Keratinocyte (primary cell): ENCODE data around the gene TBC1D9B. TPM values are rescaled to one million over a fixed set of nuclear protein-coding genes. Genes with fewer than 3 reads are reported as not detected.

Source experiments
- DNase-seq: peaks from one replicate; pipeline ENCODE4 v3.0.0-alpha.2; 2011; ENCODE audit warnings: low read depth, missing footprints, low spot score
- FAIRE-seq: peaks from 2 replicates; lab custom pipeline; 2011; peaks lifted over from hg19 to GRCh38; lab: Jason Lieb, UNC
- H2AFZ ChIP-seq: 2 replicates; pipeline ENCODE4 v1.6.0; 2012; ENCODE audit warnings: low read length, control low read depth, inconsistent platforms; ENCODE audit not compliant: control insufficient read depth
- H3K27ac ChIP-seq: 2 replicates; pipeline ENCODE4 v1.5.1; 2011; ENCODE audit warnings: low read length; ENCODE audit not compliant: control insufficient read depth, insufficient read depth
- H3K27me3 ChIP-seq: 3 replicates; pipeline ENCODE4 v1.6.0; 2011; ENCODE audit warnings: low read length; ENCODE audit not compliant: control insufficient read depth, insufficient read depth; ENCODE audit errors: extremely low read depth
- H3K36me3 ChIP-seq, 2 experiments: 2 replicates in 1 of 2; 3 replicates in 1 of 2; pipeline ENCODE4 v1.5.1; 2011; ENCODE audit warnings: low read length in 2 of 2, mild to moderate bottlenecking in 1 of 2; ENCODE audit not compliant: control insufficient read depth in 2 of 2, insufficient read depth in 2 of 2; ENCODE audit errors: extremely low read depth in 1 of 2
- H3K4me1 ChIP-seq: 3 replicates; pipeline ENCODE4 v1.5.1; 2011; ENCODE audit warnings: low read length; ENCODE audit not compliant: control insufficient read depth, insufficient read depth; ENCODE audit errors: extremely low read depth
- H3K4me2 ChIP-seq: 3 replicates; pipeline ENCODE4 v1.6.0; 2011; ENCODE audit warnings: low read depth, low read length; ENCODE audit not compliant: control insufficient read depth, insufficient read depth; ENCODE audit errors: extremely low read depth
- H3K4me3 ChIP-seq, 3 experiments: fragments of 200-600 bp in 1 of 3; sonication (generic) in 1 of 3; 2 replicates in 2 of 3; 3 replicates in 1 of 3; pipeline ENCODE4 v1.5.1; 2011 to 2016; ENCODE audit warnings: low read length in 3 of 3, mild to moderate bottlenecking in 3 of 3, control low read depth in 2 of 3, inconsistent platforms in 1 of 3, low read depth in 1 of 3, mixed read lengths in 1 of 3, mixed run types in 1 of 3, moderate library complexity in 1 of 3; ENCODE audit not compliant: control insufficient read depth in 2 of 3, insufficient read depth in 2 of 3; ENCODE audit errors: extremely low read depth in 1 of 3
- H3K79me2 ChIP-seq: 2 replicates; pipeline ENCODE4 v1.6.0; 2012; ENCODE audit warnings: low read length; ENCODE audit not compliant: control insufficient read depth, insufficient read depth
- H3K9ac ChIP-seq: 3 replicates; pipeline ENCODE4 v1.6.0; 2011; ENCODE audit warnings: low read length; ENCODE audit not compliant: control insufficient read depth, insufficient read depth; ENCODE audit errors: extremely low read depth
- H3K9me1 ChIP-seq: 3 replicates; pipeline ENCODE4 v1.6.0; 2011; ENCODE audit warnings: low read length; ENCODE audit not compliant: control insufficient read depth, insufficient read depth; ENCODE audit errors: extremely low read depth
- H3K9me3 ChIP-seq: 2 replicates; pipeline ENCODE4 v1.5.1; 2012; ENCODE audit warnings: low read depth, low read length; ENCODE audit not compliant: control insufficient read depth
- H4K20me1 ChIP-seq: 3 replicates; pipeline ENCODE4 v1.6.0; 2011; ENCODE audit warnings: low read length; ENCODE audit not compliant: control insufficient read depth, insufficient read depth; ENCODE audit errors: extremely low read depth
- EZH2 ChIP-seq: IDR thresholded peaks from one replicate; pipeline ENCODE4 v1.6.1; 2012; ENCODE audit warnings: inconsistent platforms, mild to moderate bottlenecking, low read length, moderate library complexity
- dilution Hi-C: fragments of 300-500 bp; cut with MboI; formaldehyde crosslinking; loops from one replicate; pipeline ENCODE4 v1.7.0; 2020; ENCODE audit warnings: low sequenced_read_pairs; ENCODE audit not compliant: extremely low pct_ligation_motif_present
- polyA plus RNA-seq, 5 experiments: library from polyadenylated mRNA; depleted of rRNA in 3 of 5; stranded (reverse) in 3 of 5; stranded (forward) in 1 of 5; unstranded in 1 of 5; fragments of >200 nt; gene quantifications; 1 replicate in 1 of 5; 2 replicates in 3 of 5; 3 replicates in 1 of 5; pipeline versions ENCODE4 v1.2.1 to v1.2.3, GENCODE V29; 2011 to 2012; ENCODE audit warnings: missing spikeins in 2 of 5, low read depth in 1 of 5, low replicate concordance in 1 of 5
- TF ChIP-seq, protein P1 (sequence below), 3 experiments: IDR thresholded peaks in 1 of 3; conservative IDR thresholded peaks in 1 of 3; optimal IDR thresholded peaks in 1 of 3; 2 replicates in 2 of 3; 3 replicates in 1 of 3; pipeline versions ENCODE3 to v1.5.1; 2011; ENCODE audit warnings: low read length in 3 of 3, mild to moderate bottlenecking in 3 of 3, moderate library complexity in 2 of 3, control low read depth in 1 of 3, inconsistent platforms in 1 of 3; ENCODE audit not compliant: insufficient read depth in 2 of 3; ENCODE audit errors: extremely low read depth in 1 of 3

Gene TBC1D9B
- polyA plus RNA-seq, 1 donor (not counting 4 experiments of a cell fraction or from before 2014, with no cell fraction given): 51.4 TPM

DNA sequence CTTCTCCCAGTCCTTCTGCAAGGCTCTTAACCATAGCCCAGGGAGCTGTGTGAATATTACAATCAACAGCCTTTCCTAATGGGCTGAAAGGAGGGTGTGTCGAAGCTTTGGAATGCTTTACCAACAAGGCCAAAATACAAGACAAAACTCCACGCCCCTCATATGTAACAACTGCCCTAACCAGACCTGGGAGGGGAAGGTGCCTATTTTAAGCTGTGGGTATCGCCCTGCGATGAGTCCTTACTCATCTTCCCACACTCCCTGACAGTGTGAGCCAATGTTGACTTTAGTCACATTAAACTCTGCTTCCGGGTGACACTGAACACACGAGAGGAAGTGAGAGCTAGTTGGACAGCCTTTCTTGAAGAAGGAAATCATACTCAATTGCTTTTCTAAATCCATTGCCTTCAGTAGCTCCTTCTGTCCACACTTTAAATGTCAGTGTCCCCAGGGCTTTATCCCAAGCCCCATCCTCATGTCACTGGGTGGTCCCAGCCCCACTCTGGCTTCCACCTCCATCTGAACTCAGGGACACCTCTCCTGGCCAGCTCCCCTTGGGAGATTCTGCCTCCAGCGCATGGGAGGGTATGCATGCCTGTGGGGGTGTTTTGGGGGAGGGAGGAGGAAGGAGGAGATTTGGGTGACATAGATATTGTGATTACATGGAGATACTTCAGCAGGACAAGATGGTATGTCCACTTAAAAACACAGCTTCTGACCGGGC is 6.5 kb upstream of the TBC1D9B start:
- DNase-seq (peak; percentile 74), FAIRE-seq (peak; percentile 98)
- Histone ChIP-seq H3K9me3 (no peaks in the 10 kb centered on the region), H3K4me1 (peaks cover 22% of the 10 kb centered on the region), H2AFZ (peak overlapping the region; percentile 84), H3K9me1 (no peaks in the 10 kb centered on the region), H3K9ac (no peak overlapping the region), H4K20me1 (no peaks in the 10 kb centered on the region), H3K27ac (peak overlapping the region; percentile 36), H3K36me3 (no peaks in the 10 kb centered on the region), H3K79me2 (no peaks in the 10 kb centered on the region), H3K4me3 (peak overlapping the region in 1 of 3 experiments; percentile 21), H3K27me3 (no peaks in the 10 kb centered on the region), H3K4me2 (peak overlapping the region; percentile 73)
- dilution Hi-C loops: no loop called here
- no peak for TF ChIP-seq EZH2
- TF ChIP-seq, protein P1, sequence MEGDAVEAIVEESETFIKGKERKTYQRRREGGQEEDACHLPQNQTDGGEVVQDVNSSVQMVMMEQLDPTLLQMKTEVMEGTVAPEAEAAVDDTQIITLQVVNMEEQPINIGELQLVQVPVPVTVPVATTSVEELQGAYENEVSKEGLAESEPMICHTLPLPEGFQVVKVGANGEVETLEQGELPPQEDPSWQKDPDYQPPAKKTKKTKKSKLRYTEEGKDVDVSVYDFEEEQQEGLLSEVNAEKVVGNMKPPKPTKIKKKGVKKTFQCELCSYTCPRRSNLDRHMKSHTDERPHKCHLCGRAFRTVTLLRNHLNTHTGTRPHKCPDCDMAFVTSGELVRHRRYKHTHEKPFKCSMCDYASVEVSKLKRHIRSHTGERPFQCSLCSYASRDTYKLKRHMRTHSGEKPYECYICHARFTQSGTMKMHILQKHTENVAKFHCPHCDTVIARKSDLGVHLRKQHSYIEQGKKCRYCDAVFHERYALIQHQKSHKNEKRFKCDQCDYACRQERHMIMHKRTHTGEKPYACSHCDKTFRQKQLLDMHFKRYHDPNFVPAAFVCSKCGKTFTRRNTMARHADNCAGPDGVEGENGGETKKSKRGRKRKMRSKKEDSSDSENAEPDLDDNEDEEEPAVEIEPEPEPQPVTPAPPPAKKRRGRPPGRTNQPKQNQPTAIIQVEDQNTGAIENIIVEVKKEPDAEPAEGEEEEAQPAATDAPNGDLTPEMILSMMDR (optimal IDR thresholded peaks at IDR 0.05 in 1 of 3, IDR thresholded peaks at IDR 0.05 in 1 of 3, conservative IDR thresholded peaks at IDR 0.05 in 1 of 3; ENCODE audit: extremely low read depth in 1 of 3, insufficient read depth in 2 of 3, low read length in 3 of 3): no peak

- Histone ChIP-seq H3K9me1 (no peaks in the 10 kb centered on the region), H2AFZ (peak overlapping the region; percentile 84), H3K9me3 (no peaks in the 10 kb centered on the region), H3K79me2 (no peaks in the 10 kb centered on the region), H3K27me3 (no peaks in the 10 kb centered on the region), H3K4me2 (peak overlapping the region; percentile 73), H3K4me1 (peaks cover 22% of the 10 kb centered on the region), H3K4me3 (peak overlapping the region in 1 of 3 experiments; percentile 21), H3K36me3 (no peaks in the 10 kb centered on the region), H4K20me1 (no peaks in the 10 kb centered on the region), H3K9ac (peak overlapping the region; percentile 45), H3K27ac (no peak overlapping the region)
- no peak for FAIRE-seq
- dilution Hi-C loops: no loop called here
- DNase-seq: no peak
- TF ChIP-seq EZH2: no peak
- TF ChIP-seq, protein P1 (optimal IDR thresholded peaks at IDR 0.05 in 1 of 3, IDR thresholded peaks at IDR 0.05 in 1 of 3, conservative IDR thresholded peaks at IDR 0.05 in 1 of 3; ENCODE audit: extremely low read depth in 1 of 3, insufficient read depth in 2 of 3, low read length in 3 of 3): no peak
Observed at GRCh38 chr5:179913461-179913860, 5.8 kb upstream of the TBC1D9B start.
